H9 (cell line): Measurements from ENCODE around the gene TLR5. TPM values are rescaled to one million over a fixed set of nuclear protein-coding genes. Genes with fewer than 3 reads are reported as not detected.

Experiments
- DNase-seq: peaks from one replicate; pipeline ENCODE4 v3.0.0-alpha.2; 2017
- H2AFZ ChIP-seq: one replicate; pipeline ENCODE4 v1.6.1; 2013; ENCODE audit warnings: mild to moderate bottlenecking, low read length, control low read depth, moderate library complexity
- H2AK5ac ChIP-seq: 2 replicates; pipeline ENCODE4 v1.6.1; 2013; ENCODE audit warnings: low read length, control low read depth, mixed read lengths; ENCODE audit not compliant: insufficient read length
- H2BK120ac ChIP-seq: one replicate; pipeline ENCODE4 v1.6.1; 2013; ENCODE audit warnings: low read depth, mild to moderate bottlenecking, low read length, control low read depth, inconsistent platforms; ENCODE audit not compliant: poor library complexity, severe bottlenecking
- H2BK12ac ChIP-seq: 2 replicates; pipeline ENCODE4 v1.6.1; 2013; ENCODE audit warnings: low read length, control low read depth, mixed read lengths, low read depth; ENCODE audit not compliant: insufficient read length
- H2BK15ac ChIP-seq: 2 replicates; pipeline ENCODE4 v1.6.1; 2013; ENCODE audit warnings: low read depth, low read length, control low read depth
- H2BK20ac ChIP-seq: one replicate; pipeline ENCODE4 v1.6.1; 2013; ENCODE audit warnings: low read depth, mild to moderate bottlenecking, low read length, control low read depth, inconsistent platforms; ENCODE audit not compliant: poor library complexity, severe bottlenecking
- H2BK5ac ChIP-seq: 2 replicates; pipeline ENCODE4 v1.6.1; 2013; ENCODE audit warnings: low read length, control low read depth, mixed read lengths; ENCODE audit not compliant: insufficient read length
- H3K14ac ChIP-seq: 2 replicates; pipeline ENCODE4 v1.6.1; 2013; ENCODE audit warnings: low read length, control low read depth; ENCODE audit not compliant: insufficient read depth
- H3K18ac ChIP-seq: 2 replicates; pipeline ENCODE4 v1.6.1; 2013; ENCODE audit warnings: low read depth, mild to moderate bottlenecking, mixed read lengths, low read length, control low read depth; ENCODE audit not compliant: insufficient read length
- H3K23ac ChIP-seq: 2 replicates; pipeline ENCODE4 v1.6.1; 2013; ENCODE audit warnings: low read length, control low read depth, mixed read lengths, low read depth; ENCODE audit not compliant: insufficient read length
- H3K23me2 ChIP-seq: 2 replicates; pipeline ENCODE4 v1.6.1; 2013; ENCODE audit warnings: low read depth, mild to moderate bottlenecking, mixed read lengths, low read length, control low read depth; ENCODE audit not compliant: insufficient read length, poor library complexity, severe bottlenecking
- H3K27ac ChIP-seq: 2 replicates; pipeline ENCODE4 v1.5.1; 2013; ENCODE audit warnings: low read length, control low read depth, mixed read lengths, low read depth; ENCODE audit not compliant: insufficient read length
- H3K27me3 ChIP-seq: 2 replicates; pipeline ENCODE4 v1.6.1; 2013; ENCODE audit warnings: low read length, control low read depth, inconsistent platforms; ENCODE audit not compliant: insufficient read depth
- H3K4ac ChIP-seq: 2 replicates; pipeline ENCODE4 v1.6.1; 2013; ENCODE audit warnings: low read depth, mild to moderate bottlenecking, control low read depth, inconsistent platforms, low read length, moderate library complexity
- H3K4me1 ChIP-seq: 2 replicates; pipeline ENCODE4 v1.6.1; 2013; ENCODE audit warnings: low read length, control low read depth, inconsistent platforms; ENCODE audit not compliant: insufficient read depth
- H3K4me2 ChIP-seq: 2 replicates; pipeline ENCODE4 v1.6.1; 2013; ENCODE audit warnings: low read length, control low read depth, mixed read lengths; ENCODE audit not compliant: insufficient read length, insufficient read depth
- H3K56ac ChIP-seq: 2 replicates; pipeline ENCODE4 v1.6.1; 2013; ENCODE audit warnings: low read depth, mild to moderate bottlenecking, mixed read lengths, low read length, control low read depth; ENCODE audit not compliant: insufficient read length
- H3K79me1 ChIP-seq: 2 replicates; pipeline ENCODE4 v1.6.1; 2013; ENCODE audit warnings: low read depth, mild to moderate bottlenecking, moderate library complexity, low read length, control low read depth, inconsistent platforms; ENCODE audit not compliant: insufficient read depth, poor library complexity, severe bottlenecking
- H3K79me2 ChIP-seq: 2 replicates; pipeline ENCODE4 v1.6.1; 2013; ENCODE audit warnings: low read length, control low read depth, inconsistent platforms; ENCODE audit not compliant: insufficient read depth
- H3K9ac ChIP-seq: 2 replicates; pipeline ENCODE4 v1.6.1; 2013; ENCODE audit warnings: low read length, control low read depth, mixed read lengths; ENCODE audit not compliant: insufficient read length; ENCODE audit errors: extremely low read depth
- H3K9me3 ChIP-seq: one replicate; pipeline ENCODE4 v1.6.1; 2013; ENCODE audit warnings: low read depth, low read length, inconsistent platforms; ENCODE audit not compliant: control insufficient read depth
- H3T11ph ChIP-seq: one replicate; pipeline ENCODE4 v1.6.1; 2013; ENCODE audit warnings: mild to moderate bottlenecking, low read length, control low read depth, inconsistent platforms
- H4K20me1 ChIP-seq: one replicate; pipeline ENCODE4 v1.6.1; 2013; ENCODE audit not compliant: control insufficient read depth, insufficient read length, insufficient read depth
- H4K5ac ChIP-seq: 2 replicates; pipeline ENCODE4 v1.6.1; 2013; ENCODE audit warnings: low read depth, mild to moderate bottlenecking, mixed read lengths, low read length, control low read depth; ENCODE audit not compliant: insufficient read length
- H4K8ac ChIP-seq: replicated peaks from 2 replicates; pipeline ENCODE4 v1.6.1; 2013; ENCODE audit warnings: low read length, control low read depth, mixed read lengths, low read depth; ENCODE audit not compliant: insufficient read length
- H4K91ac ChIP-seq: 2 replicates; pipeline ENCODE4 v1.6.1; 2013; ENCODE audit warnings: low read depth, mild to moderate bottlenecking, moderate library complexity, mixed read lengths, low read length, control low read depth; ENCODE audit not compliant: insufficient read length
- H3K27ac Mint-ChIP-seq, 3 experiments: 2 replicates in 2 of 3; 3 replicates in 1 of 3; pipeline ENCODE4 v1.8.0; 2020 to 2021; ENCODE audit warnings: mixed read lengths in 3 of 3, mild to moderate bottlenecking in 1 of 3, moderate library complexity in 1 of 3
- H3K27me3 Mint-ChIP-seq: 2 replicates; pipeline ENCODE4 v1.8.0; 2021; ENCODE audit warnings: low read depth, mild to moderate bottlenecking, moderate library complexity, mixed read lengths
- H3K36me3 Mint-ChIP-seq, 3 experiments: 2 replicates in 2 of 3; 3 replicates in 1 of 3; pipeline ENCODE4 v1.8.0; 2020 to 2021; ENCODE audit warnings: low read depth in 3 of 3, mixed read lengths in 3 of 3; ENCODE audit not compliant: insufficient read depth in 1 of 3
- H3K4me1 Mint-ChIP-seq, 2 experiments: 2 replicates each; pipeline ENCODE4 v1.8.0; 2020; ENCODE audit warnings: mixed read lengths in 2 of 2
- H3K4me3 Mint-ChIP-seq, 2 experiments: 2 replicates in 1 of 2; 3 replicates in 1 of 2; pipeline ENCODE4 v1.8.0; 2020 to 2021; ENCODE audit warnings: mild to moderate bottlenecking in 2 of 2, mixed read lengths in 2 of 2, moderate library complexity in 1 of 2
- H3K9me3 Mint-ChIP-seq, 2 experiments: 2 replicates in 1 of 2; 3 replicates in 1 of 2; pipeline ENCODE4 v1.8.0; 2020; ENCODE audit warnings: mild to moderate bottlenecking in 2 of 2, mixed read lengths in 2 of 2, moderate library complexity in 1 of 2
- CTCF ChIP-seq: fragments of 200-600 bp; sonication (generic); conservative IDR thresholded peaks from 3 replicates; pipeline ENCODE4 v1.8.0; 2021; ENCODE audit warnings: antibody characterized with exemption, mild to moderate bottlenecking
- WGBS: extraction: QIAGEN DNeasy Blood & Tissue Kit; methylation state at CpG from one replicate; pipeline ENCODE4 v1.1.7; 2013; ENCODE audit warnings: missing lambda C conversion rate, low lambda C conversion rate, mixed read lengths; ENCODE audit not compliant: insufficient read length; ENCODE audit errors: extremely low coverage; 5-methylcytosine and 5-hydroxymethylcytosine counted together
- total RNA-seq: library from RNA; stranded (reverse); gene quantifications from 2 replicates; pipeline ENCODE4 v1.2.1, GENCODE V29; 2021

TLR5 gene
- total RNA-seq, 1 experiment from 2014 or later, result not detected

DNA sequence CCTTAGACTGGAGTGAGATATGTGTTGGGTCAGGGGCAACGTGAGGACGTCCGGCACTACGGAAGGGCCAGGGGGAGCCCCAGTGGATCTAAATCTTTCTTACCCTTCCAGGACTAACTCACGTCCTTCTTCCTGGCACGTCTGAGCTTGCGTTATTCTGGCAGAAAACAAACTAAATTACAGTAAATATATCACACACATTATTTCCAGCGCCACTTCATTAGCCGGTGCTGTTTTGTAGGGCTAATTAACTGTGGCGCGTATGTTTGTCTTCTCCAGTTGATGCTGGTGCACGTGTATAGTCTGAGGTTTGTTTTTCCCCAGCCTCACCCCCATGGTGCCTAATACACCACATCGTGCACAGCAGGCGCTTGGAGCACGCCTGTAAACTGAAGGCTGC lies 59.2 kb downstream of the TLR5 start:
- H3K36me3 Mint-ChIP-seq, result no peaks in the 10 kb centered on the region
- no peak overlapping the region for H3K18ac ChIP-seq
- H3K27ac Mint-ChIP-seq, result no peak overlapping the region; a peak in 1 of 7 replicates
- H2BK15ac ChIP-seq, result no peak overlapping the region
- H2BK12ac ChIP-seq, result no peak overlapping the region
- peaks cover 21 to 26% of the 10 kb centered on the region in 2 experiments for H3K4me1 Mint-ChIP-seq
- no peak overlapping the region for H3K14ac ChIP-seq
- no peak for TF ChIP-seq CTCF
- no peaks in the 10 kb centered on the region for H3K9me3 ChIP-seq
- H3K9ac ChIP-seq, result no peak overlapping the region
- no peaks in the 10 kb centered on the region for H3K79me2 ChIP-seq
- H3K9me3 Mint-ChIP-seq, result no peaks in the 10 kb centered on the region; a peak in 1 of 5 replicates
- H3K4me3 Mint-ChIP-seq, result no peak overlapping the region
- H4K8ac ChIP-seq, result no peak overlapping the region
- H3K23me2 ChIP-seq, result no peaks in the 10 kb centered on the region
- no peak overlapping the region for H3K56ac ChIP-seq
- peaks cover 14% of the 10 kb centered on the region for H3K27me3 Mint-ChIP-seq
- no peak overlapping the region for H2BK20ac ChIP-seq
- H2AFZ ChIP-seq, result no peak overlapping the region
- no peak overlapping the region for H3K4ac ChIP-seq
- no peak overlapping the region for H3K4me2 ChIP-seq
- no peaks in the 10 kb centered on the region for H3K4me1 ChIP-seq
- no peaks in the 10 kb centered on the region for H4K20me1 ChIP-seq
- no peak overlapping the region for H4K91ac ChIP-seq
- H3T11ph ChIP-seq, result no peak overlapping the region
- H3K27ac ChIP-seq, result no peak overlapping the region
- WGBS, result no CpG with 5 or more reads among the region's 15 CpGs
- no peak for DNase-seq
- H3K27me3 ChIP-seq, result no peaks in the 10 kb centered on the region
- H2BK5ac ChIP-seq, result no peak overlapping the region
- H3K79me1 ChIP-seq, result no peaks in the 10 kb centered on the region
- H2AK5ac ChIP-seq, result no peak overlapping the region
- no peak overlapping the region for H3K23ac ChIP-seq
- no peak overlapping the region for H4K5ac ChIP-seq
- H2BK120ac ChIP-seq, result no peak overlapping the region
